Stimulated activated effector memory CD8-positive, alpha-beta T cell treated with anti-CD3 and anti-CD28 coated beads, Interleukin-12 subunit alpha, Interleukin-12 subunit beta, amount 100 ng/mL, for 72 hours (primary cell): Measurements from ENCODE around the gene CCDC85B.
A peak's percentile ranks its signal among the peaks of the same experiment; 100 is the strongest.

Source experiments
- ATAC-seq: fragments of 150-1000 bp; cut with Tn5 transposase; 2 replicates; pipeline ENCODE4 v1.10.0; 2021
- DNase-seq, 2 donors: peaks; one replicate each; pipeline ENCODE4 v3.0.0; 2021 to 2022; ENCODE audit warnings: low spot score in 2 of 2
- H3K27ac Mint-ChIP-seq: one replicate; pipeline ENCODE4 v1.8.0; 2022; ENCODE audit warnings: mild to moderate bottlenecking, mixed read lengths
- H3K36me3 Mint-ChIP-seq: one replicate; pipeline ENCODE4 v1.8.0; 2022; ENCODE audit warnings: mild to moderate bottlenecking, mixed read lengths
- H3K4me1 Mint-ChIP-seq: one replicate; pipeline ENCODE4 v1.8.0; 2022; ENCODE audit warnings: mixed read lengths
- H3K4me3 Mint-ChIP-seq: one replicate; pipeline ENCODE4 v1.8.0; 2022; ENCODE audit warnings: mild to moderate bottlenecking, mixed read lengths
- H3K9me3 Mint-ChIP-seq: one replicate; pipeline ENCODE4 v1.8.0; 2022; ENCODE audit warnings: mixed read lengths

Gene CCDC85B

GRCh38 chr11:65862191-65862735 lies 28.2 kb upstream of the CCDC85B start:
- Mint-ChIP-seq H3K27ac (peak overlapping the region; percentile 97), H3K4me3 (peak overlapping the region; percentile 97), H3K9me3 (no peaks in the 10 kb centered on the region), H3K4me1 (peaks cover 47% of the 10 kb centered on the region), H3K36me3 (peaks cover 98% of the 10 kb centered on the region)
- DNase-seq (peak in 1 of 2 donors; percentile 50), ATAC-seq (no peak)

GRCh38 chr11:65862941-65863888 lies 27.3 kb upstream of the CCDC85B start:
- Mint-ChIP-seq H3K9me3 (no peaks in the 10 kb centered on the region), H3K27ac (peak overlapping the region; percentile 97), H3K4me1 (peaks cover 46% of the 10 kb centered on the region), H3K4me3 (peak overlapping the region; percentile 97), H3K36me3 (peaks cover 92% of the 10 kb centered on the region)
- no peak for ATAC-seq
- no peak for DNase-seq

DNA sequence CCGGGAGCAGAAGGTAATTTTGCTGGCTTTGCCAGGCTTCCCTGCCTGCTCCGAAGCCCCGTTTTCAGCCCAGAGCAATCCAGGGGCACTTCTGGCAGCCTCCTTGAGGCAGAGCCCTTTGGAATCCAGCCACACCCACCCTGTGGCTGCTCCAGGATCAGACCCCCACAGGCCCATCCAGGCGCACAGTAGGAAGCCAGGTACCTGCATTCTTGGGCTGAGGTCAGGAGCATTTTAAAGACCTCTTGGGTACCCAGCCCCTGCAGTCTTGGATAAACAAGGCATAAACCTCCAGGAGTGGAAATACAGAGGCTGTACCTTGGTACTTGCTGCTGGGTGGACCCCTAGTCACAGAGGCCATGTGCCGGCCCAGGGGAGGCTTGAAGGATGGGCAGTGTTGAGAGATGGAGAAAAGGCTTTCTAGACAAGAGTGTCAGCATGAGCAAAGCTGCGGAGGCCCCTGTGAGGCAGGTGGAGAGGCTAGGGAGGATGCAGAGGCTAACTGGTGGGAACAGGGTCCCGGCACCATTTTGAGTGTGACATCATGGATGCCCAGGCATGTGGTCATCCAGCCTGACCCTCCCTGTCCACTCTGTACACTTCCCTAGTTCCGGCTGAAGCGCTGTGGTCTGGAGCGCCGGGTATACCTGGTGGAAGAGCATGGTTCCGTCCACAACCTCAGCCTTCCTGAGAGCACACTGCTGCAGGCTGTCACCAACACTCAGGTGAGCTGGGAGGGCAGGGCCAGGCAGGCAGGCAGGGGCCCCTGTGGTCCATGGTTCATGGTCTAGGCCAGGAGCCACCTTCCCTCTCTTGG lies 26.4 kb upstream of the CCDC85B start:
- Mint-ChIP-seq H3K4me1 (peaks cover 37% of the 10 kb centered on the region), H3K9me3 (no peaks in the 10 kb centered on the region), H3K4me3 (no peak overlapping the region), H3K36me3 (peaks cover 89% of the 10 kb centered on the region), H3K27ac (no peak overlapping the region)
- ATAC-seq = no peak
- no peak for DNase-seq

- peak overlapping the region; percentile 32 for H3K27ac Mint-ChIP-seq
- no peak overlapping the region for H3K4me3 Mint-ChIP-seq
- no peak for DNase-seq
- peaks cover 37% of the 10 kb centered on the region for H3K4me1 Mint-ChIP-seq
- H3K36me3 Mint-ChIP-seq = peaks cover 81% of the 10 kb centered on the region
- no peaks in the 10 kb centered on the region for H3K9me3 Mint-ChIP-seq
- no peak for ATAC-seq
These were observed 25.6 kb upstream of the CCDC85B start for GRCh38 chr11:65864706-65865471.

GRCh38 chr11:65865550-65866172 lies 24.8 kb upstream of the CCDC85B start:
- ATAC-seq (no peak), DNase-seq (no peak)
- peak overlapping the region; percentile 32 for H3K27ac Mint-ChIP-seq
- H3K36me3 Mint-ChIP-seq = peaks cover 73% of the 10 kb centered on the region
- no peaks in the 10 kb centered on the region for H3K9me3 Mint-ChIP-seq
- H3K4me3 Mint-ChIP-seq = no peak overlapping the region
- H3K4me1 Mint-ChIP-seq = peaks cover 39% of the 10 kb centered on the region

DNA sequence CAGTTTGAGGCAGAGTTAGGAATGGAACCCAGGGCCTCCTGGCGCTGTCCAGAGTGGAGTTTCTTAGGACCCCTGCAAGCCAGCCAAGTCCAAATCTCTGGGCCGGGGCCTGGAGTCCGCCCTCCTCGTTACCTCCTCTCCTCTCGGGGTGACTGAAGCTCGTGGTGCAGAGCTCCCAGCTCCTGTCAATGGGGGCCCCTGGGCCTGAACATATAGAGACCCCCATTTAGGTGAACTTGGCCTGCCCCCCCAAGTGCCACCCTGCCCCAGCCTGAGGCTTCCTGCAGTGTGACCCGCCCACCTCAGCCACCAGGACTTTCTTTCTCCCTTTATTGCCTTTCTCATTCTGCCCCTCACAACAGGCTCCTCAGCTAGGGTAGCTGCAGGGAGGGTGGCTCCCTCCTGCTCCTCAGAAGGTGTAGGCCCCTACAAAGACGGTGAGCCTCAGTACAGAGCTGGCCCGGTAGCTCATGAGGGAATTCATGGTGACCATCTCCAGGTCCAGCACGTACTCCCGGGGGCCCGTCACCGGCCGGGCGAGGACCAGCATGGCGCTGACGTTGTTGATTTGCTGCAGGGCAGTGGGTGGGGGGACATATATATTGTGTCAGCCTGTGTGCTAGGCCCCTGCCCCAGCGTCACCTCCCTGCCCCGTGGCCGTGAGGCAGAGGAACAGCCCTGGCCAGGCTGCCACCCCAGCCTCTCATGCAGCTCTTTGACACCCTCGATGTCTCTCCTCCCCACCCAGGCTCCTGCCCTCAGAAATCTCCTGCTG lies 23.8 kb upstream of the CCDC85B start:
- DNase-seq = no peak
- Mint-ChIP-seq H3K4me3 (no peak overlapping the region), H3K27ac (peak overlapping the region; percentile 32), H3K36me3 (peaks cover 63% of the 10 kb centered on the region), H3K4me1 (peaks cover 43% of the 10 kb centered on the region), H3K9me3 (no peaks in the 10 kb centered on the region)
- ATAC-seq = no peak

GRCh38 chr11:65867284-65868071 lies 23.0 kb upstream of the CCDC85B start:
- H3K27ac Mint-ChIP-seq = peak overlapping the region; percentile 32
- no peak for DNase-seq
- H3K4me1 Mint-ChIP-seq = peaks cover 35% of the 10 kb centered on the region
- no peak for ATAC-seq
- no peak overlapping the region for H3K4me3 Mint-ChIP-seq
- H3K36me3 Mint-ChIP-seq = peaks cover 55% of the 10 kb centered on the region
- H3K9me3 Mint-ChIP-seq = no peaks in the 10 kb centered on the region

DNA sequence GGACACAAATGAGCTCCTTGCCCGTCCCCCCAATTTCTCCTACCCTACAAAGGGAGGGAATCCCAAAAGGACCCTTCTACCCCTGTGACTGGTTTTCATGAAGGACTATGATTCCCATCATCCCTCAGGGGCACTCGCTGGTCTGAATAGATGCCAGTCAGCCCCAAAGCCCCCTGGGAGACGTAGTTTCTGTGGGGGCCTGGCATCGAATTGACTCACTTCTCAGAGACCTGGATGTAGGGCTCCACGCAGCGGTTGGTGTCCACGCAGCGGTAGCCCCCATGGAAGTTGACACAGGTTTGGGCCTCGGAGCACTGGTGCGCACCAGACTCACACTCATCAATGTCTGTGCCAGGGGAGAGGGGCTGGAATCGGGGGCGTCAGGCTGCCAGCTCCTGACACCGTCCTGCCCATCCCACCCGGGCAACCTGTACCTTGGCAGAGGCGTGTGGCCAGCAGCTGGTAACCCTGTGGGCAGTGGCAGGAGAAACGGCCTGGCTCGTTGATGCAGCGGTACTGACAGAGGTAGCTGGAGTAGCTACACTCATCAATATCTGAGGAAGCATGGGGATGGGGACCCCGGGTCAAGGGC lies 22.3 kb upstream of the CCDC85B start:
- H3K27ac Mint-ChIP-seq = no peak overlapping the region
- peaks cover 52% of the 10 kb centered on the region for H3K36me3 Mint-ChIP-seq
- H3K4me3 Mint-ChIP-seq = no peak overlapping the region
- no peak for DNase-seq
- no peak for ATAC-seq
- no peaks in the 10 kb centered on the region for H3K9me3 Mint-ChIP-seq
- H3K4me1 Mint-ChIP-seq = peaks cover 33% of the 10 kb centered on the region

GRCh38 chr11:65868907-65869306 lies 21.6 kb upstream of the CCDC85B start:
- ATAC-seq (no peak), DNase-seq (no peak)
- H3K4me3 Mint-ChIP-seq = no peak overlapping the region
- peaks cover 52% of the 10 kb centered on the region for H3K36me3 Mint-ChIP-seq
- no peaks in the 10 kb centered on the region for H3K9me3 Mint-ChIP-seq
- H3K27ac Mint-ChIP-seq = no peak overlapping the region
- peaks cover 31% of the 10 kb centered on the region for H3K4me1 Mint-ChIP-seq

DNA sequence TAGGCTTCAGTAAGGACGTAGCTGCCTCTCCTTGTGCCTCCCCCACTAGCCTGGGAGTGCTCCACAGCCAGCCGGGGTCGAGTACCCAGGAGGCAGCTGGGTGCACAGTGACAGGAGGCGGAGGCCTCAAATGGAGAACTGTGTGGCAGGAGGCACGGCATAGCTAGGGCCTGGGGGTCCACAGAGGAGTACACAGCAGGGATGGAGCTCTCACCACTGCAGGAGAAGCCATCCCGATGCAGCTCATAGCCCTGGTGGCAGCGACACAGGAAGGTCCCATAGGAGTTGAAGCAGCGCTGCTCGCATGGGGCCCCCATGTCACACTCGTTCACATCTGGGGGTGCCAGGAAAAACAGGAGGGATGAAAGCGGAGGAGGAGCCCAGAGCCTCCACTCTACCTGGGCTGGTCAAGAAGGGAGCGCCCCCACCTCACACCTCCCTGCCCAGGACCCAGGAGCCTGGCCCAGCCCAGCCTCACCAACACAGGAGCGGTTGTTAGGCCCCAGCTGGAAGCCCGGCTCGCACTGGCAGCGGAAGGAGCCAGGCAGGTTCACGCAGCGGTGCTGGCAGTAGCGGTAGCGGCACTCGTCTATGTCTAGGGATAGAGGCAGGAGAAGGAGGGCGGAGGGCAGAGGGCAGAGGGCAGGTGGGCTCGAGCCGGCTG lies 20.7 kb upstream of the CCDC85B start:
- DNase-seq = no peak
- ATAC-seq = no peak
- peaks cover 31% of the 10 kb centered on the region for H3K4me1 Mint-ChIP-seq
- peak overlapping the region; percentile 83 for H3K27ac Mint-ChIP-seq
- peaks cover 43% of the 10 kb centered on the region for H3K36me3 Mint-ChIP-seq
- H3K4me3 Mint-ChIP-seq = no peak overlapping the region
- no peaks in the 10 kb centered on the region for H3K9me3 Mint-ChIP-seq

DNA sequence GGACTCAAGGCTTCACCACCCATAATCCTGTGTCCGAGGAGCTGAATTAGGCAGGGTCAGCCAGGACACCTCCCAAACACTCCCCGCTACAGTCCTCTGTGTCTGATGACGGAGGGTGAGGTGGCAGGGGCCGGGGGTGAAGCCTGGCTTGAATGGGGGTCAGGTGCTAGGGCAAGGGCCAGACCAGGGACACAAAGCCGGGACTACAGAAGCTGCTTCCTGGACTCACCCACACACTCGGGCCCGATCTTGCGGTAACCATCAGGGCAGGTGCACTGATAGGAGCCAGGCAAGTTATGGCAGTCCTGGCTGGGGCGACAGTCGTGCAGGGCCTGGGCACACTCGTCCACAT lies 20.2 kb upstream of the CCDC85B start:
- DNase-seq = no peak
- H3K4me3 Mint-ChIP-seq = no peak overlapping the region
- peaks cover 27% of the 10 kb centered on the region for H3K4me1 Mint-ChIP-seq
- H3K36me3 Mint-ChIP-seq = peaks cover 38% of the 10 kb centered on the region
- ATAC-seq = no peak
- H3K27ac Mint-ChIP-seq = peak overlapping the region; percentile 83
- no peaks in the 10 kb centered on the region for H3K9me3 Mint-ChIP-seq

DNA sequence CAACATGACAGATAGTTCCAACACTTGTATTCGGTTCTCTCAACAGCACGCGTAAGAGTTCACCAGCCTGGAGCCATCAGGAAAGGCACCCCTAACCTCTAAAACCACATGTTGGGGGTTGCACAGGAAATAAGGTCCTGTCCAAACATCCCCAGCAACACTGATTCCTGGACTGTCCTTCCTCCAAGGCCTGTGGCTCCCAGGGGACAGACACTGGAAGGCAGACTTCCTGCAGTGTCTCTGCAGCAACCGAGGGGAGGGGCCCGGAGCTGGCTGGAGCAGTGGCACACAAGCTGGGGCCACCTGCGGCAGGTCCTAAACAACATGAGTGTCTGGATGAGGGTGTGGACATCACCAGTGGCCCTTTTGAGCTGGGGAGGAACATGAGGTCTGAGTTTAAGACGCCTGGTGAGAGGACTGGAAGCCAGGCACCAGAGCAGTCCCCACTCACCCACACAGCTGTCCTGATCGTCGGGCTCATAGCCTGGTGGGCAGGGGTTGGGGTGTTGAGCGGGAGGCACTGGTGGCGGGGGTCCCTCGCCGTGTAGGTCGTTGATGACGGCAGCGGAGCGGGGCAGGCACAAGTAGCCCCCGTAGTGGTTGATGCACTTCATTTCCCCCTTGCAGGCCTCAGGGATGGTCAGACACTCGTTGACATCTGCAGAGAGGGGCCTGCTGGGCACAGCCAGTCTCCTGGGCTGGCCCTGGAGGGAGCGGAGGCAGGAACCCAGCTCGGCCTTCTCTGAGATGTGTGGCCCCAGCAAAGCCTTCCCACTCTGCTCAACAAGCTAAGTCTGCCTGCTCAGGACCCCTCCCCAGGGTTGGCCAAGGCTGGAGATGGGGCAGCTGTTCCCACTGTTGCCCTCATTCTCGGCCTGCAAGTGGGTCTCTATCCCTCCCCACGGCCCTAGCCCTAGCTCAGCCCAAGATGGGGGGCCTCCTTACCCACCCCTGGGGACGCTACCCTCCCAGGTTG lies 19.5 kb upstream of the CCDC85B start:
- peaks cover 31% of the 10 kb centered on the region for H3K36me3 Mint-ChIP-seq
- no peak overlapping the region for H3K27ac Mint-ChIP-seq
- no peak for DNase-seq

More for the DNA sequence above, 19.5 kb upstream of the CCDC85B start:
- H3K9me3 Mint-ChIP-seq = no peaks in the 10 kb centered on the region
- no peak for ATAC-seq
- peak overlapping the region; percentile 37 for H3K4me3 Mint-ChIP-seq
- H3K4me1 Mint-ChIP-seq = peaks cover 25% of the 10 kb centered on the region
